Neural crest cell (in vitro differentiated cells): Measurements from ENCODE around the gene MYH6. TPM values are rescaled to one million over a fixed set of nuclear protein-coding genes. Genes with fewer than 3 reads are reported as not detected.

Experiments
- DNase-seq: peaks from one replicate; pipeline ENCODE4 v3.0.0; 2021; ENCODE audit warnings: low read depth, mixed read lengths, low spot score
- H3K27ac Mint-ChIP-seq: one replicate; pipeline ENCODE4 v1.8.0; 2021; ENCODE audit warnings: mild to moderate bottlenecking, mixed read lengths; ENCODE audit not compliant: unreplicated experiment
- H3K27me3 Mint-ChIP-seq: 2 replicates; pipeline ENCODE4 v1.8.0; 2021; ENCODE audit warnings: low read depth, mild to moderate bottlenecking, mixed read lengths
- H3K36me3 Mint-ChIP-seq: 2 replicates; pipeline ENCODE4 v1.8.0; 2021; ENCODE audit warnings: low read depth, mild to moderate bottlenecking, mixed read lengths
- H3K4me1 Mint-ChIP-seq: 2 replicates; pipeline ENCODE4 v1.8.0; 2021; ENCODE audit warnings: mixed read lengths
- H3K4me3 Mint-ChIP-seq: one replicate; pipeline ENCODE4 v1.8.0; 2021; ENCODE audit warnings: mild to moderate bottlenecking, mixed read lengths
- H3K9me3 Mint-ChIP-seq: 2 replicates; pipeline ENCODE4 v1.8.0; 2021; ENCODE audit warnings: mixed read lengths
- CTCF ChIP-seq: fragments of 200-600 bp; sonication (generic); conservative IDR thresholded peaks from 2 replicates; pipeline ENCODE4 v1.5.0; 2021; ENCODE audit warnings: antibody characterized with exemption, mild to moderate bottlenecking
- total RNA-seq: library from RNA; stranded (reverse); gene quantifications from 2 replicates; pipeline ENCODE4 v1.2.1, GENCODE V29; 2021

MYH6 gene
- total RNA-seq, 1 donor from 2014 or later = not detected

DNA sequence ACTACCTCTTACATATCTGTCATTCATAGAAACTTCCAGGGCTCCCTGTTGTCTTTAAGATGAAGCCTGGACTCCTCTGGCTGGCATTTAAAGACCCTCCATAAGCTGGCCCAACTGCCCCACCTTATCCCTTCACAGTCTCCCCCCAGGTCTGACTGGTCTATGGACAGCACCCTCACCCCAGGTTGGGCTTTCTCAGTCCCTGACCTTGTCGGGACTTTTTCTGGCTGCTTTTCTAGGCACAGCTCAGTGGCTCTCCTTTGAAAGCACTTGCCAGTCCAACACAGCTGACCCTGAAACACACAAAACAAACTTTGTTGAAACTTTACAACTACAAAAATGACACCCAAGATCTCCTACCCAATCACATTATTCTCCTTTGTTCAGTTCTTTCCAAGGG is 41.2 kb upstream of the MYH6 start:
- H3K9me3 Mint-ChIP-seq = no peaks in the 10 kb centered on the region
- H3K4me1 Mint-ChIP-seq = peaks cover 3% of the 10 kb centered on the region
- peaks cover 20% of the 10 kb centered on the region for H3K27me3 Mint-ChIP-seq
- DNase-seq = no peak
- no peak overlapping the region for H3K27ac Mint-ChIP-seq
- H3K4me3 Mint-ChIP-seq = no peak overlapping the region
- TF ChIP-seq CTCF = no peak
- H3K36me3 Mint-ChIP-seq = no peaks in the 10 kb centered on the region

GRCh38 chr14:23447361-23448350 is 39.6 kb upstream of the MYH6 start:
- Mint-ChIP-seq H3K27me3 (peaks cover 11% of the 10 kb centered on the region), H3K4me1 (peaks cover 6% of the 10 kb centered on the region), H3K36me3 (no peaks in the 10 kb centered on the region), H3K4me3 (no peak overlapping the region), H3K27ac (no peak overlapping the region), H3K9me3 (no peaks in the 10 kb centered on the region)
- no peak for DNase-seq
- no peak for TF ChIP-seq CTCF

DNA sequence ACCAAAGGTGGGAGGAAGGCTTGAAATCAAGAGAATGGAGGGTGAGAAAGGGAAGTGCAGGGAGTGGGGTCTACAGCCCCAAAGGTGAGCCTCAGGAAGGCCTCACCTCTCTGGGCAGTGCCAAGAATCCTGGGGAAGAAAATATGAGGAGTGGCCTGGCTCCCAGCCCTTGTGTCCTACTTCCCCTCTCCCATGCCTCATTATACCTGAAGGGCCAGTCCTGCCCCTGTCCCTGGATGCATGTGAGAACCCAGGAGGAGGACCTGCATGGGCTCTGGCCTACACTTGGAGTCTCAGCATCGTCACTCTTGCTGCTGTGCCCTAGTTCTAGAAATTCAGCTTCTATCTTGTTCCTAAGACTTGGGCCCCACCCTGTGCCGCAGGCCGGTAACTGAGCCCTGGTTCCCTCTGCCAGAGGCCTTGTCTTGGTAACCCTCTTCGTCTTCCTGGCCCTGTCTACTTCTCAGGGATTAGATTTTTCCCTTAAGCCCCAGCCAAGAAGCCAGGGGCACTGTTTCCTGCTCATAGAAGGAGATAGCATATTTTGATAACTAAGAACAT is 38.3 kb upstream of the MYH6 start:
- DNase-seq = no peak
- no peak overlapping the region for H3K27ac Mint-ChIP-seq
- no peaks in the 10 kb centered on the region for H3K9me3 Mint-ChIP-seq

DNA sequence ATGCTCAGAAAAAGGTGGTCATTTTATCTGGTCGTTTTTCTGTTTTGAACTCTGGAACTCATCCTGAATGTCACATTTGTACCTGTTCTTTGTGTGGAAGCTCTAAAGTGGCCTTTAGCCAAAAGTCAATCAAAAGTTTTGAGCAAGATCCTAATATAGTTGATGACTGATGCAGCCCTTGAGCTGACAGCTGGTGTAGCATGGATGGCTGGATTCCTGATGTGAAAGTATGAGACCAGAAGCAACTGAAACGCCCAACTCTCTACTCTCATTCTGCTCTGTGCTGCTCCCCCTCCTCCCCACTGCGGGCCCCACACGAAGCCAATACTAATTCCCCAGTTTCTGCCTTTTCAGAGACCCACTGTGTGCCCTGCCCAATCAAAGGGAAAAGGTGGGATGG is 37.7 kb upstream of the MYH6 start:
- Mint-ChIP-seq H3K36me3 (no peaks in the 10 kb centered on the region), H3K9me3 (no peaks in the 10 kb centered on the region), H3K27ac (no peak overlapping the region), H3K4me3 (no peak overlapping the region), H3K27me3 (peaks cover 7% of the 10 kb centered on the region), H3K4me1 (peaks cover 12% of the 10 kb centered on the region)
- TF ChIP-seq CTCF = no peak
- no peak for DNase-seq

More for the DNA sequence above, 38.3 kb upstream of the MYH6 start:
- TF ChIP-seq CTCF = no peak
- Mint-ChIP-seq H3K4me1 (peaks cover 12% of the 10 kb centered on the region), H3K36me3 (no peaks in the 10 kb centered on the region), H3K4me3 (no peak overlapping the region), H3K27me3 (peaks cover 11% of the 10 kb centered on the region)

DNA sequence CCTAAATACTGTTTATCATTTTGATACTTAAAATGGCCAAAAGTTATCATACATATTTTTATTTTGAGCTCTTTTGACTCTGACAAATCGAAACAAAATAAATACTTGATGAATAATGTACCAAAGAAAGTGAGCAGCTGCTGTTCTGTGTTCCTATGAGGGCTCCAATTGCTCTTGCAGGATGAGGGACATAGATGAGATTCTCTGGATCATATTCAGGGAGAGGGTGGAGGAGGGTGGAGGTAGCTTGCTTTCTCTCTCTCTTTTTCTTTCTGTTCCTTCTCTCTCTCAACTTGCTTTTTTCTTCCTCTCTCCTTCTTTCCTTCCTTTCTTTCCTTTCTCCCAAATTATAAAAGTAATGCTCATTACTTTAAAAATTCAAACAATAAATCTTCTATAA is 36.2 kb upstream of the MYH6 start:
- H3K27ac Mint-ChIP-seq = no peak overlapping the region
- no peak for TF ChIP-seq CTCF
- peaks cover 12% of the 10 kb centered on the region for H3K4me1 Mint-ChIP-seq
- peaks cover 4% of the 10 kb centered on the region for H3K27me3 Mint-ChIP-seq
- no peak for DNase-seq
- H3K4me3 Mint-ChIP-seq = no peak overlapping the region
- no peaks in the 10 kb centered on the region for H3K36me3 Mint-ChIP-seq
- no peaks in the 10 kb centered on the region for H3K9me3 Mint-ChIP-seq
